Measurements from ENCODE around the gene GNA12. TPM values are rescaled to one million over a fixed set of nuclear protein-coding genes. Genes with fewer than 3 reads are reported as not detected.
A peak's percentile ranks its signal among the peaks of the same experiment; 100 is the strongest.

Gene GNA12
- total and polyA plus RNA-seq, 9 of the 15 experiments (the other 6 are each of a cell fraction or from before 2014, with no cell fraction given): 0.65 to 32.7 (median 9.6) TPM

DNA sequence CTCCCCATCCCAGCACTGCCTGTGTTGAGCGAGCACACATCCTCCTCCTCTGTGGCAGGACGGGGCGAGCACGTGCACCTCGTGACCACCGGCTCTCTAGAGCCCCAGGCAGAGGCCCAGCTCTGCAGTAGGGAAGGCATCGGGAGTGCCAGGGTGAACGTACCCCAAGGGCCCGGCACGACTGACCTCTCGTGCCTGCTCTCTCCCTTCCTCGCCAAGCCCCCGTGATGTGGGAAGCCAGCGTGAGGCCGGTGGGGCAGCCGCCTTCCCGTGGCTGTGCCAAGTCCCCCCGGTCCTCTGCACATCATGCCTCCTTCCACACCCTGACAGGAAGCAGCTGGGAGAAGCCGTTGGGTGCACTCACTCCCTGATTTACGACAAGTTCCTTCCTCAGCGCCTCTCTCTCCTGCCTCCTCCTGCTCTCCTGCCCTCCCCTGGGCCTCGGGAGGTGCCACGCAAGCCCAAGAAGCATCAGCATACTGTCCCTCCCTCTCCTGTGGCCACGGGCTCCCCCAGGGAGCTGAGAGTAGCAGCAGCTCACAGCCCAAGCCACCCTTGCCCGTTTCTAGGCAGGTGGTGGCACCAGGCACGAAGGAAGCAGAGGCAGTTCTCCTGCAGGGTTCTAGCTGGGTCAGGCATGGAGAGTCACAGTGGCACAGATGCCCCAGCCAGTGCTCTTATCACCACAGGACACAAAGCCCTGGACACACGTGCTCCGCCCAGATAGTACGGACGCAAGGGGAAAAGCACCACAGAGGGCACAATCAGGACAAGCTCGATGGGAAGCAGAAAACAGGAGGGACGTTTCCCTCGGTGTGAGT, 109.1 kb downstream of the GNA12 start (continued):
- peak; percentile 52 for TF ChIP-seq NFIC (IDR thresholded peaks at IDR 0.05)
- TF ChIP-seq THRAP3 (IDR thresholded peaks at IDR 0.05; ENCODE audit: borderline replicate concordance): no peak
- TF ChIP-seq DDX20 (tag; IDR thresholded peaks at IDR 0.05; ENCODE audit: low read depth): no peak
- peak; percentile 71 for TF ChIP-seq MGA (IDR thresholded peaks at IDR 0.05)
- peak in 1 of 2 experiments; percentile 54; a peak in 1 of 4 replicates for TF ChIP-seq RCOR1 (IDR thresholded peaks at IDR 0.05; ENCODE audit: borderline replicate concordance in 1 of 2, low read depth in 2 of 2, low read length in 2 of 2)
- TF ChIP-seq, protein P1, sequence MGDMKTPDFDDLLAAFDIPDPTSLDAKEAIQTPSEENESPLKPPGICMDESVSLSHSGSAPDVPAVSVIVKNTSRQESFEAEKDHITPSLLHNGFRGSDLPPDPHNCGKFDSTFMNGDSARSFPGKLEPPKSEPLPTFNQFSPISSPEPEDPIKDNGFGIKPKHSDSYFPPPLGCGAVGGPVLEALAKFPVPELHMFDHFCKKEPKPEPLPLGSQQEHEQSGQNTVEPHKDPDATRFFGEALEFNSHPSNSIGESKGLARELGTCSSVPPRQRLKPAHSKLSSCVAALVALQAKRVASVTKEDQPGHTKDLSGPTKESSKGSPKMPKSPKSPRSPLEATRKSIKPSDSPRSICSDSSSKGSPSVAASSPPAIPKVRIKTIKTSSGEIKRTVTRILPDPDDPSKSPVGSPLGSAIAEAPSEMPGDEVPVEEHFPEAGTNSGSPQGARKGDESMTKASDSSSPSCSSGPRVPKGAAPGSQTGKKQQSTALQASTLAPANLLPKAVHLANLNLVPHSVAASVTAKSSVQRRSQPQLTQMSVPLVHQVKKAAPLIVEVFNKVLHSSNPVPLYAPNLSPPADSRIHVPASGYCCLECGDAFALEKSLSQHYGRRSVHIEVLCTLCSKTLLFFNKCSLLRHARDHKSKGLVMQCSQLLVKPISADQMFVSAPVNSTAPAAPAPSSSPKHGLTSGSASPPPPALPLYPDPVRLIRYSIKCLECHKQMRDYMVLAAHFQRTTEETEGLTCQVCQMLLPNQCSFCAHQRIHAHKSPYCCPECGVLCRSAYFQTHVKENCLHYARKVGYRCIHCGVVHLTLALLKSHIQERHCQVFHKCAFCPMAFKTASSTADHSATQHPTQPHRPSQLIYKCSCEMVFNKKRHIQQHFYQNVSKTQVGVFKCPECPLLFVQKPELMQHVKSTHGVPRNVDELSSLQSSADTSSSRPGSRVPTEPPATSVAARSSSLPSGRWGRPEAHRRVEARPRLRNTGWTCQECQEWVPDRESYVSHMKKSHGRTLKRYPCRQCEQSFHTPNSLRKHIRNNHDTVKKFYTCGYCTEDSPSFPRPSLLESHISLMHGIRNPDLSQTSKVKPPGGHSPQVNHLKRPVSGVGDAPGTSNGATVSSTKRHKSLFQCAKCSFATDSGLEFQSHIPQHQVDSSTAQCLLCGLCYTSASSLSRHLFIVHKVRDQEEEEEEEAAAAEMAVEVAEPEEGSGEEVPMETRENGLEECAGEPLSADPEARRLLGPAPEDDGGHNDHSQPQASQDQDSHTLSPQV (IDR thresholded peaks at IDR 0.05): peak; percentile 80
- 0 out of 2 replicates have a peak, but pooled peaks have one; percentile 24 for TF ChIP-seq PKNOX1 (IDR thresholded peaks at IDR 0.05)
- peak; percentile 48; the same call in 1 of the 2 replicates for TF ChIP-seq MTA3 (IDR thresholded peaks at IDR 0.05; ENCODE audit: borderline replicate concordance)
- TF ChIP-seq FOXM1 (IDR thresholded peaks at IDR 0.05; ENCODE audit: low read depth): no peak; the same call in 1 of the 2 replicates
- TF ChIP-seq FOXM1 (CRISPR knock-in tag; IDR thresholded peaks at IDR 0.05; ENCODE audit: low read depth): no peak

All from K562 (cell line).